Smooth muscle cell (in vitro differentiated cells): ENCODE data around the gene EDEM3. TPM values are rescaled to one million over a fixed set of nuclear protein-coding genes. Genes with fewer than 3 reads are reported as not detected.
"Not testable (repeated sequence)": the region's sequence is repeated elsewhere in the genome, so short reads cannot be mapped to it uniquely, and the experiment has no call there.

Experiments
- DNase-seq: peaks from one replicate; lab custom pipeline; 2025; ENCODE audit not compliant: unreplicated experiment; lab: John Stamatoyannopoulos, UW
- H2AFZ ChIP-seq: fragments of 200-600 bp; sonication (generic); 2 replicates; pipeline ENCODE4 v1.6.0; 2016; ENCODE audit warnings: antibody characterized with exemption, low read depth, mild to moderate bottlenecking
- H3F3A ChIP-seq: fragments of 200-600 bp; sonication (generic); 2 replicates; pipeline ENCODE4 v1.6.0; 2017; ENCODE audit warnings: antibody characterized with exemption, low read depth
- H3K27ac ChIP-seq: fragments of 200-600 bp; sonication (generic); 2 replicates; pipeline ENCODE4 v1.5.1; 2016; ENCODE audit warnings: low read depth, mild to moderate bottlenecking
- H3K27me3 ChIP-seq: fragments of 200-600 bp; sonication (generic); 2 replicates; pipeline ENCODE4 v1.6.1; 2016; ENCODE audit warnings: low read depth, mild to moderate bottlenecking
- H3K36me3 ChIP-seq: fragments of 200-600 bp; sonication (generic); 2 replicates; pipeline ENCODE4 v1.5.1; 2016; ENCODE audit warnings: low read depth
- H3K4me1 ChIP-seq: fragments of 200-600 bp; sonication (generic); 2 replicates; pipeline ENCODE4 v1.5.1; 2016; ENCODE audit warnings: low read depth
- H3K4me2 ChIP-seq: fragments of 200-600 bp; sonication (generic); 2 replicates; pipeline ENCODE4 v1.6.0; 2016; ENCODE audit warnings: mild to moderate bottlenecking
- H3K4me3 ChIP-seq: fragments of 200-600 bp; sonication (generic); 2 replicates; pipeline ENCODE4 v1.5.1; 2016; ENCODE audit warnings: mild to moderate bottlenecking
- H3K79me2 ChIP-seq: fragments of 200-600 bp; sonication (generic); 2 replicates; pipeline ENCODE4 v1.6.0; 2016; ENCODE audit warnings: low read depth, mild to moderate bottlenecking
- H3K9ac ChIP-seq: fragments of 200-600 bp; sonication (generic); 2 replicates; pipeline ENCODE4 v1.6.0; 2016; ENCODE audit warnings: low read depth
- H3K9me3 ChIP-seq: fragments of 200-600 bp; sonication (generic); replicated peaks from 2 replicates; pipeline ENCODE4 v1.5.1; 2016; ENCODE audit warnings: low read depth
- H4K20me1 ChIP-seq: fragments of 200-600 bp; sonication (generic); 2 replicates; pipeline ENCODE4 v1.6.0; 2016; ENCODE audit warnings: low read depth
- WGBS: methylation state at CpG from one replicate; pipeline ENCODE4 v1.1.7; 2016; ENCODE audit warnings: low lambda C conversion rate; 5-methylcytosine and 5-hydroxymethylcytosine counted together
- polyA plus RNA-seq: library from polyadenylated mRNA; unstranded; fragments of >200 nt; fragmentation: Nextera tagmentation; extraction: Ambion mirVana; gene quantifications from 2 replicates; pipeline ENCODE4 v1.2.1, GENCODE V29; 2016
- total RNA-seq: library from RNA; depleted of rRNA; stranded (reverse); fragments of >200 nt; gene quantifications from 2 replicates; pipeline ENCODE4 v1.2.3, GENCODE V29; 2014
- TF ChIP-seq, protein P1 (sequence below): fragments of 200-600 bp; sonication (generic); IDR thresholded peaks from 2 replicates; pipeline ENCODE4 v1.5.1; 2017; ENCODE audit warnings: borderline replicate concordance, mild to moderate bottlenecking, antibody characterized with exemption; ENCODE audit not compliant: insufficient read depth, poor library complexity, severe bottlenecking

EDEM3 gene
- total and polyA plus RNA-seq, 2 experiments from 2014 or later: 12.9 to 44.3 TPM

DNA sequence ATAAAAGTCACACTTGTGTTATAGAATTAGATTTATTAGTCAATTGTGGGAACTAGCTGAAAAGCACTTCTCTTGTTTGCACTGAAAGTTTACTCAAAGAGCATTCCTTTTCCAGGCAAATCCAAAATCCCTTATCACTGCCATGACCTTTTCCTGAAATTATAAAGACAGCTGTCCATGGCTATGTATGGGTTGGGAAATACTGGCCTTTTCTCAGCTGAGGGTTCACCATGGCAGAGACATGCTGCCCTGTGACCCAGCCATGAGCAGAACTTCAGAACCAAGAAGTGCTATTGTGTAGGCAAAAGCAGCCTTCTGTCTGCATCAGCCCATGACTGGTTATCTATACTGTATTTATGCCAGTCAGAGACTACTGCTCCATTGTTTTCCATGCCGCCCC is 9.8 kb upstream of the EDEM3 start:
- no peaks in the 10 kb centered on the region for H3K27me3 ChIP-seq
- TF ChIP-seq, protein P1, sequence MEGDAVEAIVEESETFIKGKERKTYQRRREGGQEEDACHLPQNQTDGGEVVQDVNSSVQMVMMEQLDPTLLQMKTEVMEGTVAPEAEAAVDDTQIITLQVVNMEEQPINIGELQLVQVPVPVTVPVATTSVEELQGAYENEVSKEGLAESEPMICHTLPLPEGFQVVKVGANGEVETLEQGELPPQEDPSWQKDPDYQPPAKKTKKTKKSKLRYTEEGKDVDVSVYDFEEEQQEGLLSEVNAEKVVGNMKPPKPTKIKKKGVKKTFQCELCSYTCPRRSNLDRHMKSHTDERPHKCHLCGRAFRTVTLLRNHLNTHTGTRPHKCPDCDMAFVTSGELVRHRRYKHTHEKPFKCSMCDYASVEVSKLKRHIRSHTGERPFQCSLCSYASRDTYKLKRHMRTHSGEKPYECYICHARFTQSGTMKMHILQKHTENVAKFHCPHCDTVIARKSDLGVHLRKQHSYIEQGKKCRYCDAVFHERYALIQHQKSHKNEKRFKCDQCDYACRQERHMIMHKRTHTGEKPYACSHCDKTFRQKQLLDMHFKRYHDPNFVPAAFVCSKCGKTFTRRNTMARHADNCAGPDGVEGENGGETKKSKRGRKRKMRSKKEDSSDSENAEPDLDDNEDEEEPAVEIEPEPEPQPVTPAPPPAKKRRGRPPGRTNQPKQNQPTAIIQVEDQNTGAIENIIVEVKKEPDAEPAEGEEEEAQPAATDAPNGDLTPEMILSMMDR: no peak
- no peaks in the 10 kb centered on the region for H3K79me2 ChIP-seq
- H2AFZ ChIP-seq: no peak overlapping the region
- no peak overlapping the region for H3K4me2 ChIP-seq
- no peaks in the 10 kb centered on the region for H3F3A ChIP-seq
- WGBS: 100% methylated on average over 1 of the region's 1 CpG
- H3K4me3 ChIP-seq: no peak overlapping the region
- H3K9ac ChIP-seq: no peak overlapping the region
- H3K36me3 ChIP-seq: no peaks in the 10 kb centered on the region
- H3K9me3 ChIP-seq: no peaks in the 10 kb centered on the region
- no peaks in the 10 kb centered on the region for H4K20me1 ChIP-seq
- no peak for DNase-seq
- H3K4me1 ChIP-seq: no peaks in the 10 kb centered on the region
- no peak overlapping the region for H3K27ac ChIP-seq

DNA sequence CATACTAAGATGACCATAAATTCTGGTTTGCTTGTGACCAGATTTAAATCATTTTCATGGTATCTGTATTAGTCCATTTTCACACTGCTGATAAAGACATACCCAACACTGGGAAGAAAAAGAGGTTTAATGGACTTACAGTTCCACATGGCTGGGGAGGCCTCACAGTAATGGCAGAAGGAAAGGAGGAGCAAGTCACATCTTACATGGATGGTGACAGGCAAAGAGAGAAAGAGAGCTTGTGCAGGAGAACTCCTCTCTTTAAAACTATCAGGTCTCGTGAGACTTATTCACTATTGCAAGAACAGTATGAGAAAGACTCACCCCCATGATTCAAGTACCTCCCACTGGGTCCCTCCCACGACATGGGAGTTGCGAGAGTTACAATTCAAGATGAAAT is 8.9 kb upstream of the EDEM3 start:
- not testable (repeated sequence) for H3K27ac ChIP-seq, H2AFZ ChIP-seq, H3K9me3 ChIP-seq, H4K20me1 ChIP-seq, H3F3A ChIP-seq, H3K27me3 ChIP-seq, H3K9ac ChIP-seq, H3K36me3 ChIP-seq, H3K4me1 ChIP-seq, H3K79me2 ChIP-seq, H3K4me2 ChIP-seq, DNase-seq, H3K4me3 ChIP-seq
- WGBS: 98% methylated on average over 3 of the region's 3 CpGs

DNA sequence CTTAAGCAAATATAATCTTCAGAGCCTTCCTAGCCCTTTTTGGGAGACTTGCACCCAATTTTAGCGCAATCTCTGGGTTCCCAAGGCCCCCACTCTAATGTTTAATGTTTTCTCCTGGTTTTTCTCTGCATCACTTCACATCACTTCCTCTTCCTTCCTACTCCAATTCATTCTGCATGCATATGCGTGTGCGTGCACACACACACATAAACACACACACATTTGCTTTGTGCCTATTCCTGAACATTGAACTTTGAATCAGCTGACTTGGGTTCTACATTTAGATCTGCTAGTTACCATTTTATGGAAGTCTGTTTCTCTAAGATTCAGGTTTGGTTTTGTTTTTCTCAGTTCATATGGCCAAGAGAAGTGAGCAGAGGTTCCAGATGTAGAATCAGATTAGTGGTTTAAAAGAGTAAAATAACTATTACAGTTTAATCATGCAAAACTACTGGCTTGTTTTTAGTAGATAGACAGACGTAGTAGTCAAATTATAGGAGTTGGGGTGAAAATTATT is 7.4 kb upstream of the EDEM3 start:
- WGBS: 91% methylated on average over 4 of the region's 4 CpGs
- Histone ChIP-seq H3F3A (no peaks in the 10 kb centered on the region), H3K79me2 (no peaks in the 10 kb centered on the region), H3K9ac (no peak overlapping the region), H2AFZ (no peak overlapping the region), H3K27me3 (no peaks in the 10 kb centered on the region), H3K36me3 (no peaks in the 10 kb centered on the region), H3K4me3 (no peak overlapping the region), H3K9me3 (no peaks in the 10 kb centered on the region), H3K4me1 (no peaks in the 10 kb centered on the region), H3K27ac (no peak overlapping the region), H4K20me1 (no peaks in the 10 kb centered on the region), H3K4me2 (no peak overlapping the region)
- DNase-seq: no peak
- TF ChIP-seq, protein P1: no peak

DNA sequence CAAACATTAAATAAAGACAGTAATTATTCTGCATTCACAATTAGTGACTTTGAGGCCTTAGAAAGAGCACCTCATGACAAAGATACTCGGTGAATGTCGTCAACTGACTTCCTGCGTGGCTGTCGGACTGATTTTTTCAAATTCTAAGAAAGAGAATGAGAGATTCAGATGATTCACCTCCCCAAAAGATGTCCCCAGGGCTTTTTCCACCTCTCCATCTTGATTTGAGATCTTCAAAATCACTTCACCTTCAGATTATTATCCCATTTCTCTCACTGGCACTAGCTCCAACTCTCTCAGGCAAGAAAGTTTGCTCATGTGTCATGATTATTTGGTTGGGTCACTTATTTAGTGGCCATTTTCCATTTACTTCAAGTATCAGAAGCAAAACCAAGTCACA is 5.0 kb upstream of the EDEM3 start:
- H2AFZ ChIP-seq: no peak overlapping the region
- TF ChIP-seq, protein P1: no peak
- no peak overlapping the region for H3K27ac ChIP-seq
- H3K79me2 ChIP-seq: no peaks in the 10 kb centered on the region
- H4K20me1 ChIP-seq: no peaks in the 10 kb centered on the region
- H3K36me3 ChIP-seq: no peaks in the 10 kb centered on the region
- 94% methylated on average over 4 of the region's 4 CpGs for WGBS
- no peaks in the 10 kb centered on the region for H3K9me3 ChIP-seq
- DNase-seq: no peak
- H3F3A ChIP-seq: peaks cover 4% of the 10 kb centered on the region
- H3K4me3 ChIP-seq: no peak overlapping the region
- H3K4me2 ChIP-seq: no peak overlapping the region
- peaks cover 8% of the 10 kb centered on the region for H3K4me1 ChIP-seq
- H3K27me3 ChIP-seq: no peaks in the 10 kb centered on the region
- no peak overlapping the region for H3K9ac ChIP-seq
